Nucleus accumbens (tissue), 56 donors: ENCODE data around the gene GNPDA1.

Source experiments
- DNase-seq, 56 donors: peaks; one replicate each; lab custom pipeline; 2025; lab: John Stamatoyannopoulos, UW

GNPDA1 gene

DNA sequence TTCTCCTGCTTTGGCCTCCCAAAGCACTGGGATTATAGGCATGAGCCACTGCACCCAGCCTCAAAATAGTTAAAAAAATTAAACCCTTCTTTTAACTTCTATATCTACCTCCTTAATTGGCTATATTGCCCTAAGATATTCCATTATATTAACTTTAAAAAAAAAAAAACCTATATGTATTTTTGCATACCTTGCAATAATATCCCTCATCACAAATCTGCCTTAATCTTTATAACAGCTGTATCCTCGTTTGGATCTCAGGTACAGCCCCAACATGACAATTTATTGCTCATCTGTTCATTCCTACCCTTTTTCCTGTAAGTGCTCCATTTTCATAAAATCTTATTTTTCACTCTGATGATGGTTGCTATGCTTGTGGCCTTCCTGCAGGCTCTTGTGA, 12.7 kb downstream of the GNPDA1 start:
- no peak for DNase-seq

GRCh38 chr5:141997358-141997960, 15.4 kb downstream of the GNPDA1 start:
- DNase-seq = no peak

DNA sequence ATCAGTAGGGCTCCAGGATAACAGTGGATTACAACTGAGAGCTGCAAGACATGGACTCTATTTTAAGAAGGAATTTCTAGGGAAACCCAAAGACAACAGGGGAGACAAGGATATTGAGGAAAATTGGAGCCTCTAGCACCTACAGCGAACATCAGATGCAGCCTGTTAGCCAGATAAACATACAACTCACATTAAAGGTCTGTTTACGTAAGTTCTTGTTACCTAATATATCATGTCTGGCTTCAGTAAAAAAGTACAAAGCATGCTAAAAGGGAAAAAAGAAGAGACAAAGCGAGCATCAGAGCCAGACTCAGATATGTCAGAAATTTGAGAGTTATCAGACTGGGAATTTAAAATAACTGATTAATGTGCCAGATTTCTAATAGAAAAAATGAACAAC, 17.2 kb downstream of the GNPDA1 start:
- DNase-seq = no peak

DNA sequence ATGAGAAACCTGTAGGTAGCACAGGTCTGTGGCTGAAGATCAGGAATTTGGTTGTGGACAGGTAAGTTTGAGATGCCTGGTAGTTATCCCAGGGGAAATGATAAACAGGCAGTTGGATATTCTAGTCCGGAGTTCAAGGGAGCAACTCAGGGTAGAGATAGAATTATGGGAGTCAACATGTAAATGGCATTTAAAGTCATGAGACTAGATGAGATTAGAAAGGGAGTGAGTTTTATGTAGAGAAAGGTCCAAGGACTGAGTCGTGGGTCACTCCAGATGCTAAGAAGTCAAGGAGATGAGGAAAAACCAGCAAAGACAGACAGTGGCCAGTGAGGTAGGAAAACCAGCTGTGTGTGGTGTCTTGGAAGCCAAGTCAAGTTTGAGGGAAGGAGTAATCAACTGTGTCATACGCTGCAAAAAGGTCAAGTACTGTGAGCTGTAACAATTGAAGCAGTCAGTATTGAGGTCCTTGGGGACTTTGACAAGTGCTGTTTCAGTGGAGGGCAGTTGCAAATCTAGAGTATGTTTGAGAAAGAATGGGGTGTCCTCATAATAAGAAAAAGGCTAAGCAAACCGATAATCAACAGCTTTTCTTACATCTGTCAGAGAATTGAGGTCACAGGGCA, 18.2 kb downstream of the GNPDA1 start:
- no peak for DNase-seq

DNA sequence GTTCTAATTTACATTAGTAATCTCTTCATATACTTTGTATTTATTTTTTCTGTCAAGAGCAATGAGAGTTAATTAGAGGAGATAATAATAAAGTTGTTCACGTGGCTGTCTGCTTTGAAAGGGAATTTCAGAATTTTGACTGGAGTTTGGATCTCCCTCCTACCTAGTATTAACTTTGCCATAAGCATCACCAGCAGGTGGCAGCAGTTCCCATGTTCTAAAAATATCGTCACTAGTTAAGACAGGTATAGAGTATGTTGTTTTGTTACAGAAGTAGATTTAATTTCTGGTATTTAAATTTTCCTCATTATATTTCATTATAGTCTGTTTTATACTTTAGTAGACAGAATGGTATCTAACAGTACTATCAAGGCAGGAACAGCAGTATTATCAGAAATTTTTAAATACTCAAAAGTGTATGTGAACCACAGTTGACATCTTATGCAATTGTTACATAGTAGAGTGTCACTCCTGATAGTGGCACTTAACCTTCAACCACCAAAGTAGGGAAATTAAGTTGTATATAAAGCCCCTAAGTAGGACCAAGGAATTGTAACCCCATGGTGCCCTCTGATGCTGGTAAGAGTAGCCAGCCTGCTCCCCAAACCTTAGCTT, 20.4 kb downstream of the GNPDA1 start:
- peak in 32 of 56 donors; percentile 3 to 87 (median 44) for DNase-seq

- no peak for DNase-seq
These were observed 23.1 kb downstream of the GNPDA1 start for GRCh38 chr5:141989720-141990119.

- no peak for DNase-seq
These were observed 26.8 kb downstream of the GNPDA1 start for GRCh38 chr5:141986072-141986471.

DNA sequence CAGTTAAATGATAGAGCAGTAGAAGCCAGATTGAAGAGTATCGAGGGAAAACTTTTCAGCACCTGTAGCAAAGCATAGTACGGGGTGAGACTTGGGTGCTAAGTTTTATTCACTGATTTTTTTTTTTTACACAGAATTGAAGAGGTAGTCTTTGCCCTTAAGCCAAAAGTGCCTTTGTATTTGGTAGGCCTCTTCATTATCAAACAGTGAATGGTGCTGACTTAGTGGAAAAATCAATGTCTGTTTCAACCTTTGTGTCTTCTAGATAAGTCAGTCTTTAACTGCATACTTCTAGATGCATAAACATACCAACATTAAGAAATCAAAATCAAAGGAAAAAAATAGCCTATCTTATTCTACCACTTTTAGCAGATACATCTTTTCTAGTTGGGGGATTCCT, 30.2 kb downstream of the GNPDA1 start:
- DNase-seq = no peak

DNA sequence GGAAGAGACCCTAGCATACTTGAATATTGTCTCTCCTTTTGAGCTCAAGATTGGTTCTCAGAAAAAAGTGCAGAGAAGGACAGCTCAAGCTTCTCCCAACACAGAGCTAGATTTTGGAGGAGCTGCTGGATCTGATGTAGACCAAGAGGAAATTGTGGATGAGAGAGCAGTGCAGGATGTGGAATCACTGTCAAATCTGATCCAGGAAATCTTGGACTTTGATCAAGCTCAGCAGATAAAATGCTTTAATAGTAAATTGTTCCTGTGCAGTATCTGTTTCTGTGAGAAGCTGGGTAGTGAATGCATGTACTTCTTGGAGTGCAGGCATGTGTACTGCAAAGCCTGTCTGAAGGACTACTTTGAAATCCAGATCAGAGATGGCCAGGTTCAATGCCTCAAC, 34.4 kb downstream of the GNPDA1 start:
- no peak for DNase-seq

GRCh38 chr5:141976176-141976575, 36.7 kb downstream of the GNPDA1 start:
- peak in 2 of 56 donors; percentile 15 to 27 for DNase-seq

DNA sequence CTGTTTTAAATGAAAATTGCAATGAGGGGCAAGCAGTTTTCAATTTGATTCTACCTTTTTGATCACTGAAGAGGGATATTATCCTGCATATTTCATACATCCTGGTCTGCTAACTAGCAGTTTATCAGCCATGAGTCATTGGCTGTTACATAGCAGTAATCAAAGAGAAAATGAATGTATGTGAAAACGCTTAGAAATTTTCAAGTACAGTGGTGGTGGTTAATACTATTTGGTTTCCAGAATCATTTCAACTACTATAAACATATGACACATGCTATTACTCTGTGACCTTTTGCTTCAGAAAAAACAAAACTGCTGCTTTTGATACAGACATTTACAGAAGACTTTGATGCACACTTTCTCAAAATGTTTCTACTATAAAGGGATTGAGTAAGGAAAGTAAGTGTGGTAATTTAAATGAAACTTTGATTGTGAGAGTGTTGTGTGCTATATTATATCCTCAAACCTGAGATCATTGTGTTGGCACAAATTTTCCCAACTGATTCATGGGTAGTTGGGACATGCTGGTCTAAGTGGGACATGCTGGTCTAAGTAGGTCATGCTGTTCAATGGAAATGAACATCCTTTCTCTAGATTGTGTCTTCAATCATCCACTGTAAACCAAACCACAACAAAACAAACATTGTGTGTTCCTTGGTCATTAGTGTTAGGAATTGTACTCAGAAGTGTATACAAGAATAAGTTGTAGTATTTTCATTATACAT, 38.8 kb downstream of the GNPDA1 start:
- no peak for DNase-seq

GRCh38 chr5:141969783-141970771, 42.8 kb downstream of the GNPDA1 start:
- DNase-seq = no peak

GRCh38 chr5:141968914-141969608, 43.8 kb downstream of the GNPDA1 start, which contains the start of gene RNF14:
TSS of gene RNF14 (plus strand) at chr5:141969105. CDS start at chr5:141973589, 4,484 bp downstream.
- DNase-seq = peak; percentile 16 to 94 (median 84)

GRCh38 chr5:141966963-141967333, 45.9 kb downstream of the GNPDA1 start:
- no peak for DNase-seq

DNA sequence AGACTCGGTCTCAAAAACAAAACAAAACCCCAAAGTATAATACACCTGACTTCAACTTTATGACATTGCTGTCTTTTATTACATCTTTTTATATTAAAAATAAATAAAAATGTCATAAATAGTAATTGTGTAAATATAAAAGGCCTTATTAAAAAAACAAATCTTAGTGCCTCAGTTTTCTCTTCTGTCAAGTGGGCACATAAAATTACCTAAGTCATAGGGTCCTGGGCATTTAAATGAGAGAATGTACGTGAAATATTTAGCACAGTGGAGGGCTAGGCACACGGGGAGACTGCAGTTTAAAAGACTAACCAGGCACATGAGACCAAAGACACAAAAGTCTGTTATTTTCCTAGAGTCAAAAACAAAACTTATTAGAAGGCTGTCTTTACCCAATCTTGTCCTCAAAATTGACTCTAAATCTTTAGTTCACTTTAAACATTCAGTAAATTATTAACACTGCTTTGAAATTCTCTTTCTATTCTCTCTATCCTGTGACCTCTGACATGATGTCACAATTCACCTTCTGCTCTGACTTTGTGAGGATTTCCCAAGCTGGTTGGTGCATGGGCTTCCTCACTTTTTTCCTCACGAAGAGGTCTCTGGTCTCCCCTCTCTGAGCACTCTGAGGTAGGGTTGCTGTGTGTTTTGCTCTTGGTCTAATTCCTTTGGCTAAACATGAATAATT, 46.4 kb downstream of the GNPDA1 start:
- DNase-seq = no peak

GRCh38 chr5:141965071-141965470, 47.8 kb downstream of the GNPDA1 start:
- no peak for DNase-seq

DNA sequence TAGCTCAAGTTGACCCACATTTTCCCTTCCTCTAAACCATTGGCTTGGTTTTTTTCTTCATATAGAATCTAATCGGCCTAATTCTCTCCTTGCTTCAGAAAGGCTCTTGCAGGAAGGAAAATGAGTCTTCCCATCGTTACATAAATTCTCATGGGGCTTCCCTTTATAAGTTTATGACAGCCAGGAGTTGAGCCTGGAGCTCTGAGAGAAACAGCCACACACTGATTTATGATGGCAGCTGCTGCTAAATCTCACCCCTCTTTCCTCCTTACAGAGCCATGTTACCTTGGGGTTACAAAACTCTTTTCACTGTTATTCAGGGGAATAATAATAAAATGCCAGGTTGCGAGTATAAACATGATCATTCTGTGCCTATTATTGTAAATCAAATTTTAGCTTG, 49.1 kb downstream of the GNPDA1 start:
- no peak for DNase-seq

GRCh38 chr5:141961466-141961865, 51.4 kb downstream of the GNPDA1 start:
- no peak for DNase-seq
